Ishikawa (cell line): ENCODE measurements around the gene GIMAP7.

Source experiments
- CEBPB ChIP-seq: IDR thresholded peaks from 2 replicates; pipeline ENCODE4 v1.6.1; 2012
- EP300 ChIP-seq: IDR thresholded peaks from 2 replicates; pipeline ENCODE4 v1.6.1; 2012; ENCODE audit warnings: borderline replicate concordance
- REST ChIP-seq: IDR thresholded peaks from 2 replicates; pipeline ENCODE4 v1.6.1; 2012; ENCODE audit warnings: low read depth, mild to moderate bottlenecking
- ZBTB7A ChIP-seq: IDR thresholded peaks from 2 replicates; pipeline ENCODE4 v1.6.1; 2012; ENCODE audit warnings: low read depth

- TF ChIP-seq ZBTB7A (no peak), CEBPB (no peak), EP300 (no peak), REST (no peak)
Observed at GRCh38 chr7:150553163-150553562, 38.5 kb downstream of the GIMAP7 start.
